Mesenchymal stem cell (in vitro differentiated cells and primary cell): Measurements from ENCODE around the gene PABPC3.

Experiments used
- DNase-seq: peaks from one replicate; pipeline ENCODE4 v3.0.0-alpha.2; 2013
- H2AFZ ChIP-seq: one replicate; pipeline ENCODE4 v1.6.1; 2013; ENCODE audit warnings: low read depth, mild to moderate bottlenecking, control low read depth, inconsistent platforms, low read length, moderate library complexity
- H2AK5ac ChIP-seq: 2 replicates; pipeline ENCODE4 v1.6.1; 2013; ENCODE audit warnings: low read length, moderate library complexity, mild to moderate bottlenecking, inconsistent platforms; ENCODE audit not compliant: severe bottlenecking
- H2BK120ac ChIP-seq: one replicate; pipeline ENCODE4 v1.6.1; 2013; ENCODE audit warnings: low read depth, mild to moderate bottlenecking, inconsistent platforms, low read length, moderate library complexity
- H2BK12ac ChIP-seq, 2 experiments: one replicate each; pipeline ENCODE4 v1.6.1; 2013; ENCODE audit warnings: inconsistent platforms in 2 of 2, low read length in 2 of 2, mild to moderate bottlenecking in 2 of 2, moderate library complexity in 2 of 2, control low read depth in 1 of 2
- H2BK15ac ChIP-seq: one replicate; pipeline ENCODE4 v1.6.1; 2013; ENCODE audit warnings: mild to moderate bottlenecking, low read depth, inconsistent platforms; ENCODE audit not compliant: poor library complexity, severe bottlenecking
- H2BK5ac ChIP-seq: 2 replicates; pipeline ENCODE4 v1.6.1; 2013; ENCODE audit warnings: low read depth, mild to moderate bottlenecking, low read length, control low read depth, inconsistent platforms; ENCODE audit not compliant: poor library complexity, severe bottlenecking
- H3K14ac ChIP-seq, 2 experiments: one replicate each; pipeline ENCODE4 v1.6.1; 2013; ENCODE audit warnings: inconsistent platforms in 2 of 2, low read length in 2 of 2, control low read depth in 1 of 2, mild to moderate bottlenecking in 1 of 2, moderate library complexity in 1 of 2
- H3K18ac ChIP-seq, 2 experiments: one replicate each; pipeline ENCODE4 v1.6.1; 2013; ENCODE audit warnings: inconsistent platforms in 2 of 2, low read length in 2 of 2, control low read depth in 1 of 2, low read depth in 1 of 2, mild to moderate bottlenecking in 1 of 2
- H3K23ac ChIP-seq, 2 experiments: one replicate each; pipeline ENCODE4 v1.6.1; 2013; ENCODE audit warnings: inconsistent platforms in 2 of 2, low read length in 2 of 2, mild to moderate bottlenecking in 2 of 2, moderate library complexity in 2 of 2, control low read depth in 1 of 2
- H3K27ac ChIP-seq: 2 replicates; pipeline ENCODE4 v1.5.1; 2013; ENCODE audit warnings: mild to moderate bottlenecking, moderate library complexity, low read length, control low read depth, inconsistent platforms; ENCODE audit not compliant: poor library complexity, severe bottlenecking
- H3K27me3 ChIP-seq, 2 experiments: 2 replicates each; pipeline versions ENCODE4 v1.6.1 to v1.7.0; 2013; ENCODE audit warnings: low read length in 2 of 2, mild to moderate bottlenecking in 2 of 2, moderate library complexity in 2 of 2, control low read depth in 1 of 2, inconsistent platforms in 1 of 2; ENCODE audit not compliant: control insufficient read depth in 1 of 2, insufficient read depth in 1 of 2
- H3K36me3 ChIP-seq, 2 experiments: 2 replicates each; pipeline versions ENCODE4 v1.6.1 to v1.7.0; 2013; ENCODE audit warnings: low read length in 2 of 2, control low read depth in 1 of 2, inconsistent platforms in 1 of 2, low read depth in 1 of 2, mild to moderate bottlenecking in 1 of 2; ENCODE audit not compliant: insufficient read depth in 2 of 2, control insufficient read depth in 1 of 2
- H3K4ac ChIP-seq, 2 experiments: one replicate each; pipeline ENCODE4 v1.6.1; 2013; ENCODE audit warnings: inconsistent platforms in 2 of 2, low read length in 2 of 2, mild to moderate bottlenecking in 2 of 2, moderate library complexity in 2 of 2, control low read depth in 1 of 2, low read depth in 1 of 2
- H3K4me1 ChIP-seq: 2 replicates; pipeline ENCODE4 v1.6.1; 2013; ENCODE audit warnings: low read depth, low read length, control low read depth; ENCODE audit not compliant: control insufficient read depth, insufficient read depth
- H3K4me2 ChIP-seq: 2 replicates; pipeline ENCODE4 v1.6.1; 2013; ENCODE audit warnings: low read length, mild to moderate bottlenecking, inconsistent platforms; ENCODE audit not compliant: poor library complexity, severe bottlenecking
- H3K4me3 ChIP-seq, 2 experiments: 2 replicates each; pipeline versions ENCODE4 v1.5.1 to v1.7.0; 2013; ENCODE audit warnings: low read length in 2 of 2, mild to moderate bottlenecking in 2 of 2, control low read depth in 1 of 2, low read depth in 1 of 2; ENCODE audit not compliant: insufficient read depth in 1 of 2
- H3K79me1 ChIP-seq: replicated peaks from 2 replicates; pipeline ENCODE4 v1.6.1; 2013; ENCODE audit warnings: mild to moderate bottlenecking, control low read depth, low read length, inconsistent platforms; ENCODE audit not compliant: poor library complexity, severe bottlenecking
- H3K9ac ChIP-seq: 2 replicates; pipeline ENCODE4 v1.7.0; 2013; ENCODE audit warnings: mild to moderate bottlenecking, low read length, moderate library complexity
- H3K9me3 ChIP-seq: 2 replicates; pipeline ENCODE4 v1.7.0; 2013; ENCODE audit warnings: mild to moderate bottlenecking, low read length; ENCODE audit not compliant: control insufficient read depth
- H4K8ac ChIP-seq: one replicate; pipeline ENCODE4 v1.6.1; 2013; ENCODE audit warnings: inconsistent platforms, mild to moderate bottlenecking, low read length, moderate library complexity
- H4K91ac ChIP-seq: one replicate; pipeline ENCODE4 v1.6.1; 2013; ENCODE audit warnings: mild to moderate bottlenecking, low read length, inconsistent platforms
- WGBS: methylation state at CpG from one replicate; pipeline ENCODE4 v1.1.7; 2013; ENCODE audit warnings: mixed read lengths; 5-methylcytosine and 5-hydroxymethylcytosine counted together

Gene PABPC3

GRCh38 chr13:25059166-25059565 is 36.8 kb upstream of the PABPC3 start:
- Histone ChIP-seq H3K4me1 (no peaks in the 10 kb centered on the region), H3K14ac (no peak overlapping the region), H4K91ac (no peak overlapping the region), H3K27ac (no peak overlapping the region), H4K8ac (no peak overlapping the region), H2AK5ac (no peak overlapping the region), H3K18ac (no peak overlapping the region), H3K4ac (no peak overlapping the region), H3K79me1 (no peaks in the 10 kb centered on the region), H2AFZ (no peak overlapping the region), H3K23ac (no peak overlapping the region), H3K36me3 (no peaks in the 10 kb centered on the region), H2BK120ac (no peak overlapping the region), H2BK5ac (no peak overlapping the region), H3K9ac (no peak overlapping the region), H3K4me2 (no peak overlapping the region), H2BK15ac (no peak overlapping the region), H3K27me3 (peaks cover 15 to 18% of the 10 kb centered on the region in 2 experiments), H2BK12ac (no peak overlapping the region), H3K9me3 (no peaks in the 10 kb centered on the region), H3K4me3 (no peak overlapping the region)
- 80% methylated on average over 1 of the region's 1 CpG for WGBS
- no peak for DNase-seq

GRCh38 chr13:25059958-25060357 is 36.0 kb upstream of the PABPC3 start:
- Histone ChIP-seq H3K36me3 (no peaks in the 10 kb centered on the region), H3K9me3 (no peaks in the 10 kb centered on the region), H3K23ac (no peak overlapping the region), H3K79me1 (no peaks in the 10 kb centered on the region), H2AFZ (no peak overlapping the region), H2BK15ac (no peak overlapping the region), H3K4me3 (no peak overlapping the region), H3K18ac (no peak overlapping the region), H3K4me2 (no peak overlapping the region), H3K4ac (no peak overlapping the region), H2AK5ac (no peak overlapping the region), H3K27me3 (peaks cover 19 to 21% of the 10 kb centered on the region in 2 experiments), H3K27ac (no peak overlapping the region), H3K4me1 (no peaks in the 10 kb centered on the region), H4K8ac (no peak overlapping the region), H2BK120ac (no peak overlapping the region), H2BK12ac (no peak overlapping the region), H3K9ac (no peak overlapping the region), H2BK5ac (no peak overlapping the region), H4K91ac (no peak overlapping the region), H3K14ac (no peak overlapping the region)
- no peak for DNase-seq
- 88% methylated on average over 7 of the region's 7 CpGs for WGBS

DNA sequence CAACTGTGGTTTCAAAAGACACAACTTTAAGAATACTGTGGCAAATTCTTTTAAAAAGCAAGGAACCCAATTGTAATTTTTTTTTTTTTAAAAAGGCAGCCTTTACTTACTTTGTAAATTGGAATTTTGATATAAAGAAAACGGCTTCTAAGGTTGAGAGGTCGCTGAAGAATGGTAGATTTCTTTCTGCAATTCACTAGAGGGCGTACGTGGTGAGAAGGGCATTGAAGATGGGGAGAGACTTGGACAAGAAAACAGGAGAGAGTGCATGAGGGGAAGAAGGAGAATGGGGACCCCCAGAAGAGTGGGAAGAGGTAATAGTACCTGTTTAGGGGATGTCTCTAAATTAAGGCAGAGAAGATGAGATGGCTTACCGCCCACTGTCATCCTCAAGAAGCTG is 33.5 kb upstream of the PABPC3 start:
- H3K4me3 ChIP-seq = no peak overlapping the region
- H3K14ac ChIP-seq = no peak overlapping the region
- H2BK12ac ChIP-seq = no peak overlapping the region
- no peak overlapping the region for H2AK5ac ChIP-seq
- H2BK5ac ChIP-seq = no peak overlapping the region
- H3K27ac ChIP-seq = no peak overlapping the region
- H2AFZ ChIP-seq = no peak overlapping the region
- H3K4me1 ChIP-seq = peaks cover 1% of the 10 kb centered on the region
- no peak overlapping the region for H3K23ac ChIP-seq
- no peak for DNase-seq
- no peak overlapping the region for H3K18ac ChIP-seq
- H3K79me1 ChIP-seq = no peaks in the 10 kb centered on the region
- H2BK15ac ChIP-seq = no peak overlapping the region
- no peaks in the 10 kb centered on the region for H3K36me3 ChIP-seq
- 73% methylated on average over 5 of the region's 5 CpGs for WGBS
- no peak overlapping the region for H3K4me2 ChIP-seq
- H3K27me3 ChIP-seq = peaks cover 31 to 42% of the 10 kb centered on the region in 2 experiments
- no peak overlapping the region for H4K91ac ChIP-seq
- no peak overlapping the region for H2BK120ac ChIP-seq
- H3K9me3 ChIP-seq = no peaks in the 10 kb centered on the region
- no peak overlapping the region for H3K9ac ChIP-seq
- H4K8ac ChIP-seq = no peak overlapping the region
- no peak overlapping the region for H3K4ac ChIP-seq

- no peaks in the 10 kb centered on the region for H3K36me3 ChIP-seq
- H2AK5ac ChIP-seq = no peak overlapping the region
These were observed 31.5 kb upstream of the PABPC3 start for GRCh38 chr13:25064396-25064795.

More at GRCh38 chr13:25064396-25064795, 31.5 kb upstream of the PABPC3 start:
- H2BK120ac ChIP-seq = no peak overlapping the region
- H2BK5ac ChIP-seq = no peak overlapping the region
- no peak for DNase-seq
- H3K18ac ChIP-seq = no peak overlapping the region
- H2AFZ ChIP-seq = no peak overlapping the region
- no peak overlapping the region for H3K4me2 ChIP-seq
- H4K8ac ChIP-seq = no peak overlapping the region
- no peak overlapping the region for H3K4me3 ChIP-seq
- peaks cover 1% of the 10 kb centered on the region for H3K4me1 ChIP-seq
- H3K79me1 ChIP-seq = no peaks in the 10 kb centered on the region
- peaks cover 31 to 44% of the 10 kb centered on the region in 2 experiments for H3K27me3 ChIP-seq
- no peak overlapping the region for H3K4ac ChIP-seq
- no peak overlapping the region for H3K14ac ChIP-seq
- no peak overlapping the region for H3K9ac ChIP-seq
- H3K23ac ChIP-seq = no peak overlapping the region
- no peaks in the 10 kb centered on the region for H3K9me3 ChIP-seq
- H2BK15ac ChIP-seq = no peak overlapping the region
- H3K27ac ChIP-seq = no peak overlapping the region
- no peak overlapping the region for H4K91ac ChIP-seq
- H2BK12ac ChIP-seq = no peak overlapping the region
